GM21528 (cell line): ENCODE data around the gene TNFAIP8L1.
"Not testable (repeated sequence)": the region's sequence is repeated elsewhere in the genome, so short reads cannot be mapped to it uniquely, and the experiment has no call there.

Source experiments
- ATAC-seq: cut with Tn5 transposase; IDR thresholded peaks from one replicate; pipeline ENCODE4 v1.9.1; 2021; ENCODE audit warnings: mild to moderate bottlenecking, moderate library complexity; ENCODE audit not compliant: unreplicated experiment, low FRiP score

The TNFAIP8L1 gene

DNA sequence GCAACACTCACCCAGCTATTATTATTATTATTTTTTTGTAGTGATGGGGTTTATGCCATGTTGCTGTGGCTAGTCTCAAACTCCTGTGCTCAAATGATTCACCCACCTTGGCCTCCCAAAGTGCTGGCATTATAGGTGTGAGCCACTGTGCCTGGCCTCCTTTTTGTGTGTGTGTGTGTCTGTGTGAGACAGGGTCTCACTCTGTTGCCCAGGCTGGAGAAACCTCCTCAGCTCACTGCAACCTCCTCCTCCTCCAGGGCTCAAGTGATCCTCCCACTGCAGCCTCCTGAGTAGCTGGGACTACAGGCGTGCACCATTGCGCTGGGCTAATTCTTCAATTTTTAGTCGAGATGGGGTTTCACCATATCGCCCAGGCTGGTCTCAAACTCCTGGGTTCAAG is 34.4 kb downstream of the TNFAIP8L1 start:
- no peak for ATAC-seq

GRCh38 chr19:4675346-4675745 is 36.0 kb downstream of the TNFAIP8L1 start:
- no peak for ATAC-seq

DNA sequence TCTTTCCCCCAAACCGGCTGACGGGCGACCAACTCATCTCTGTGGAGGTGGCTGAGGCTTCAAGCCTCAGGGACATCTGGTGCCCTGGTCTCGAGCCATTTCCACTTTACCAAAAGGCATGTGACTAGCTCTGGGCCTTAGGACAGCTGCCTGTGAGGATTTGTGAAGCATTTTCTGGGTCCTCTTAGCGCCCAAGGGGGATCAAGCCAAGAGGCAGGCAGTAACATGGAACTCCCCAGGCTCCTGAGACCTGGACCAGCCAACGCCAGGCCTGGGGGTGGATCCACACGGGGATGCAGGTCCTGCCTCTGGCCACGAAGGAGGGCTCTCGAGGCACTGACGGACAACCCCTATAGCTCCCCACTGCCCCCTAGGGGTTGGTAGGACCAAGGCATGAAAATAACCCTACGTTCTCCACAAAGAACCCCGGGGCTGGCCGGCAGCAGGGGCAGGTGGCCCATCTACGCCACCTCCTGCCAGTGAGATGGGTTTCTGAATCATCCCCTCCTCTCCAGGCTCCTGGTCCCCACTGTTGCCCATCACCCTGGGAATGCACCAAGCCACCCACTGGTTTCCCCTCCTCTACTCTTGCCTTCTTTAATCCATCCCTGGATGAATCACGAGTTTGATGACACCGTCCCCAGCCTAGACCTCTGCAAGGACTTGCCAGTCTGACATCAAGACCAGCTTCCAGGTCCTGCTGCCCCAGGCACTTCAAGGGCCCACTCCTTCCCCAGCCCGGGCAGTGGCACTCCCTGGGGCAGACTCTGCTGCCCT is 37.8 kb downstream of the TNFAIP8L1 start:
- ATAC-seq, result no peak

DNA sequence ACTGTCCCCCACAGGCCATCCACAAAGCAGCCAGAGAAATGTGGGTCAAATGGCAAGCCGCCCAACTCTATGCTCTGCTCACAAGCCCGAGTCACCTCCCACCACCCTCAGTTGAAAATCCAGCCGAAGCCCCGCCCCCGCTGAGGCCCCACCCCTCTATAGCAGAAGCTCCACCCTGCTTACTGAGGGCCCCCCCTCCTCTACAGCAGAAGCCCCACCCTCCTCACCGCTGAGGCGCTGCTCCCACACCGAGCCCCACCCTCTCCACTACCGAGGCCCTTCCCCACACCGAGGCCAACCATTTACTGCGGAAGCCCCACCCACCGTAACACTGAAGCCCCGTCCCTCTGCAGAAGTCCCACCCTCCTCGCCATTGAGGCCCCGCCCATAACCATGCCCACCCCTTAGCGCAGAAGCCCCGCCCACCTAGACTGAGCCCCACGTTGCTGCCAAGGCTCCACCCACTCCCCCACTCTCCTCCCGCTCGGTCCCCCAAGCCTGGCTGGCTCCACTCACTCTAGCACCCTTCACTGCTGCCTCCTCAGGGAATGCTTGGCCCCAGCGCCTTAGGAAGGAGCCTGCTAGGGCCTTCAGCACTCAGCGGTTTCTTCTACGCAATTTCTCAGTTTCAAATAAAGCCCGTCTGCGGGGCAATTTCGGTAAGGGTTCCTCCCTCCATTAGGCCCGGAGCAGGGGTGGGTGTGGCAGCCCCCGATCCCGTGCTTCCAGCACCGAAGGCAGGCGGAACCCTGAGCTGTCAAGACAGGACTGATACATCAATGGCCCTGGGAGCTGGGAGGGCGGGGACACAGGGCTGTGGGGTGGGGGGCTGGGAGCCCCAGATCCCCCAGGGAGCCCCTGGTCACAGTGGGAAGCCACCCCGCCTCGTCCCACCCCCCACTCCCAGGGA is 39.8 kb downstream of the TNFAIP8L1 start:
- ATAC-seq, result no peak

DNA sequence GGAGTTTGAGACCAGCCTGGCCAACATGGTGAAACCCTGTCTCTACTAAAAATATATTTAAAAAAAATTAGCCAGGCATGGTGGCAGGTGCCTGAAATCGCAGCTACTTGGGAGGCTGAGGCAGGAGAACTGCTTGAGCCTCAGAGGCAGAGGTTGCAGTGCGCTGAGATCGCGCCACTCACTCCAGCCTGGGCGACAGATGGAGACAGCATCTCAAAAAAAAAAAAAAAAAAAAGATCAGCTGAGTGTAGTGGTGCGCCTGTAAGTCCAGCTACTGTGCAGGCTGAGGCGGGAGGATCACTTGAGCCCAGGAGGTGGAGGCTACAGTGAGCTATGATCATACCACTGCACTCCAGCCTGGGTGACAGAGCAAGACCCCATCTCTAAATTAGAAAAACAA is 40.7 kb downstream of the TNFAIP8L1 start:
- ATAC-seq, result not testable (repeated sequence)

DNA sequence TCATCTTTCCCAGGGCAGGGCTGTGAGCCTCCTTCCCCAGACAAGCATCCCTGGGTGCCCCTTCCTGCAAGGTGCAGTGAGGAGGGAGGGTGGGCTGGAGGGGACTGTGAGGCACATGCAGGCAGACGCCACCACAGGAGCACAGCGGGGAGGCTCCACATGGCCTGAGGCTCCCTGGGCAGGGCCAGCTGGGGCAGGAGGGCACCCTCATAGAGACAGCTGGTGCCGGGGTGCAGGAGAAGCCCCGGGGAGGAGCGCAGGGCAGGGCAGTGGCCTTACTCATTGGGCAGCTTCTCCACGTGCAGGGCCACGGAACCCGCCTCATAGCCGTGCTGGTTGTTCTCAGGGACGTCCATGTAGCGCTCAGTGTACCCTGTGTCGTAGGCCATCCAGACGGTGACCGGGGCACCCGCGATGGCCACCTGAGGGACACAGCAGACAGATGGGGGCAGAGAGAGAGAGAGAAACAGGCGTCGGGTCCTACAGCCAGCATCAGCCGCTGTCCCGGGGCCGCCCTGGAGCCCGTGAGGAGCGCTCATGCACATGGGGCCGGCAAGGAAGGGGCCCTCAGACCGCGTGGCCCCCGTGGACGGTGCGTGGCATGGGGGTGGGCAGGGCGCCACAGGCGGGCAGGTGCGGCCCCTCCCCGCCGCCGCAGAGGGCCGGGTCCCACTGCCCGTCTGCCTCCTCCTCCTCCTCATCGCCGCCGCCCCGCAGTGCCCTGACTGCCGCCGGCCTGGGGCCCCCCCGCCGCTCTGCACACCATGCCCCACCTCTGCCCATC is 43.3 kb downstream of the TNFAIP8L1 start:
- ATAC-seq, result no peak

- no peak for ATAC-seq
Measured at GRCh38 chr19:4684312-4685095, 45.2 kb downstream of the TNFAIP8L1 start.

DNA sequence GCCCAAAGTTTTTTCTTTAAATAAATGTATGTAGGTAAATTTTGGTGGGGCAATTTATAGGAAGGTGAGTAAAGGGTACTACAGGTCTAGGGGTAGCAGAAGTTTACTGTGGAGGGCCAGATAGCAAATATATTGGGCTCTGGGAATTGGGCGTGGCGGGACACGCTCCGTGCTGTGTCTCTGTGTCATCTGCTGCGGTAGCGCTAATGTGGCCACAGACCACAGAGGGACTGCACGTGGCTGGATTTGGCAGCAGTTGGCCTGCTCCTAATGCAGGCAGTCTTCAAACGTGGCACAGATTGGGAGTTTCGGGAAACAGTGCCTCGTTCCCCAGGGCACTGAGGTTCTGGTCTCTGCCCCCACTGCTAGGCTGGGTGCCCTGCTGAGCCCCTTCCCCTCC is 47.4 kb downstream of the TNFAIP8L1 start:
- ATAC-seq, result no peak

GRCh38 chr19:4687396-4687795 is 48.1 kb downstream of the TNFAIP8L1 start:
- no peak for ATAC-seq

DNA sequence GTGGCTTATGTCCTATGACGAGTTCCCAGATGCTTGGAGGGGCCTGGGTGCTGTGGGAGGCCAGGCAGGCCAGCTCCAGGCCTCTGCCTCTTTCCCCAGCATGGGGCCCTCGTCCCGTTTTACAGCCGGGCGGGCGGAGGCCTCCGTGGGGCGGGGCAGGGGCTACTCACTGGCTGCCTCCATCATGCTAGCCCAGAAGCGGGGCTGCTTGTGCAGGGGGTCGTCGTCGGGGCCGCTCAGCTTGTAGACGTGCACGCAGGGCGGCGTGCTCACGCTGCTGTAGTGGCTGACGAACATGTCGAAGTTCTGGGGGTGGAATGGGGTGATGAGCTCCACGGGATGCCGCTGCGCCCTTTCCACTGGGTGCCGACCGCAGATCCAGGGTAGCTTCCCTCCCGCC is 49.3 kb downstream of the TNFAIP8L1 start:
- ATAC-seq, result no peak

GRCh38 chr19:4689403-4689802 is 50.1 kb downstream of the TNFAIP8L1 start:
- no peak for ATAC-seq

GRCh38 chr19:4690361-4690760 is 51.0 kb downstream of the TNFAIP8L1 start:
- ATAC-seq, result no peak

DNA sequence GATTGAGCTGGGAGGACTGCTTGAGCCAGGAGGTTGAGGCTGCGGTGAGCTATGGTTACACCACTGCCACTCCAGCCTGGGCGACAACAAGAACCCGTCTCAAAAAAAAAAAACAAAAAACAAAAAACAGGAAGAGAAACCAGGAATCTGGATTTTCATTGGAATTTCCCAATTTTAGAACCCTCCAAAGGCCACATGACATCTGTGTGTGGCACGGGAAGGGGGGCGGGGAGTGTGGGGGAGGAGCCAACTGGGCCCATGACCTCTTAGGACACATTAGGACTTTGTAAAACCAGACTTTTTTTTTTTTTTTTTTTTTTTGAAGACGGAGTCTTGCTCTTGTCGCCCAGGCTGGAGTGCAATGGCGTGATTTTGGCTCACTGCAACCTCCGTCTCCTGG is 52.1 kb downstream of the TNFAIP8L1 start:
- ATAC-seq, result no peak

DNA sequence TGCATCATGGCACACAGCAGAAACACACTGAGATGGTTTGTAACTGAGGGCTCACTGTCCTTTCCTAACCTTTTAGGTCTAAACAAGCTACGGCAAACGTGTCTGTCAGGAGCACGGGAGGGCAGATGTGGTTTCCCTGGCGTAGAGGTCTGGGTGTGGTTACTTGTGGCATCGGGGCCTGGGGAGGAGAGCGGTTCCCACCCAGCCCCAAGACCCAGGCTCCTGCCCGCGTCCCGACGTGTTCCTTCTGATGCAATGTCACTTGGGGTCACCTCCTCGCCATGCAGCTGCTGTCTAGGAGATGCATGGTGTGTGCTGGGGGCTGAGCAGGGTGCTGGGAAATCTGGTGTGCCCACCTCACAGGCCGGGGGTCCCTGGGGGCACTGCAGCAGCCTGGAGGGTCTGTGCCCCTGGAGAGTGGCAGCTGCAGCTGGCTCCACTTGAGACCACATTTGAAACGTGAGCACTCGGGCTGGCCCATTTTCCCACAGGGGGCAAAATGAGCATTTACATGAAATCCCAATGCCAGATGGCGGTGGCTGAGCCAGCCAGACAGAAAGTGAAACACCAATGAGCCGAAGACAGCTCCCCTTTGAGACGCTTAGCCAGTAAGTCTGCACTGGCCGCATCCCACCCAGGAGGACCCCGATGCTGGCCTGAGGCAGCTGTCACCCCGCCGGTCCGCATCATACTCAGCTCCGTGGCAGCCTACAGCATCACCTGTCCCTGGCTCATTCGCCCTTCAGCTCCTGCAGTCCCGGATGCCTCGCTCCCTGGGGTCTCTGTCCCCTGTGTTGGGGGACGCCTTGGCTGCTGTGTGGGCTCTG is 53.1 kb downstream of the TNFAIP8L1 start:
- ATAC-seq, result no peak

GRCh38 chr19:4693078-4693350 is 53.7 kb downstream of the TNFAIP8L1 start:
- no peak for ATAC-seq

GRCh38 chr19:4693471-4694121 is 54.3 kb downstream of the TNFAIP8L1 start:
- ATAC-seq, result no peak

DNA sequence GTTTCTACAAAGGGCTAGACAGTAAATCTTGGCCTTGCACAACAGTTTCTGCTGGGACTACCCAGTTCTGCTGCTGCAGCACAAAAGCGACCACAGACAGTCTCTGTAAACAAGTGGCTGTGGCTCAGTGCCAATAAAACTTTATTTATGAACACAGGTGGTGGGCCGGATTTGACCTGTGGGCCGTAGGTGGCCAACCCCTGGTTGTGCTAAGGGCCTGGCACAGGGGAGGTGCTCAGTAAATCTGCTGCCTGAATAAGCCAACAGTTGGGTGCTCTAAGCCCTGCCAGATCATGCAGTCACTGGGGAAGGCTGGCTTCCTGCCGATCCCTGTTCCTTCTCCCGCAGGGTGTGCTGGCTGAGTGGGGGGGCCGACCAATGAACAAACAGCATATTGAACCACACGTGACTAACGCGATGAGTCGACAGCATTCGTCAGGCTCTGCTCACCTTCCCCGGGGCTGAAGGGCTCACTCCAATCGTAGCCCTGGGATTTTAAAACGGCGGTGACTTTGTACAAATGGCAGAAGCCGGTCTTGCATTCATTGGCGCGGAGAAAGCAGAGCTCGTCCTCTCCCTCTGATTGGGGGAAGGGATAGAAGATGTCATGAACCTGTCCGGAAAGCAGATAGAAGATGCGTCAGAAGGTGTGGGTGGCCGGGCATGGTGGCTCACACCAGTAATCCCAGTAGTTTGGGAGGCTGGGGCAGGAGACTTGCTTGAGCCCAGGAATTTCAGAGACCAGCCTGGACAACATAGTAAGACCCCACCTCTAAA is 55.1 kb downstream of the TNFAIP8L1 start:
- ATAC-seq, result no peak

GRCh38 chr19:4695224-4695731 is 56.0 kb downstream of the TNFAIP8L1 start:
- no peak for ATAC-seq
